Muscle layer of duodenum (tissue), 2 donors: ENCODE results near the gene CLDN11.

Experiments used
- H3K27ac ChIP-seq: one replicate; pipeline ENCODE4 v1.7.0; 2013; ENCODE audit warnings: mild to moderate bottlenecking, low read length
- H3K27me3 ChIP-seq: one replicate; pipeline ENCODE4 v1.7.0; 2013; ENCODE audit warnings: low read depth, mild to moderate bottlenecking, control low read depth, low read length
- H3K36me3 ChIP-seq, 2 donors: one replicate each; pipeline ENCODE4 v1.7.0; 2013; ENCODE audit warnings: low read length in 2 of 2, control low read depth in 1 of 2, mild to moderate bottlenecking in 1 of 2; ENCODE audit not compliant: insufficient read depth in 2 of 2, control insufficient read depth in 1 of 2
- H3K4me1 ChIP-seq, 2 donors: one replicate each; pipeline ENCODE4 v1.7.0; 2013; ENCODE audit warnings: low read length in 2 of 2, mild to moderate bottlenecking in 2 of 2, control low read depth in 1 of 2, moderate library complexity in 1 of 2; ENCODE audit not compliant: insufficient read depth in 2 of 2, control insufficient read depth in 1 of 2
- H3K4me3 ChIP-seq, 2 donors: one replicate each; pipeline ENCODE4 v1.7.0; 2013; ENCODE audit warnings: low read length in 2 of 2, low read depth in 1 of 2, mild to moderate bottlenecking in 1 of 2
- H3K9me3 ChIP-seq, 2 donors: one replicate each; pipeline ENCODE4 v1.7.0; 2013; ENCODE audit warnings: low read length in 2 of 2, control low read depth in 1 of 2, mild to moderate bottlenecking in 1 of 2; ENCODE audit not compliant: control insufficient read depth in 1 of 2
- donor health status: healthy.

The CLDN11 gene

DNA sequence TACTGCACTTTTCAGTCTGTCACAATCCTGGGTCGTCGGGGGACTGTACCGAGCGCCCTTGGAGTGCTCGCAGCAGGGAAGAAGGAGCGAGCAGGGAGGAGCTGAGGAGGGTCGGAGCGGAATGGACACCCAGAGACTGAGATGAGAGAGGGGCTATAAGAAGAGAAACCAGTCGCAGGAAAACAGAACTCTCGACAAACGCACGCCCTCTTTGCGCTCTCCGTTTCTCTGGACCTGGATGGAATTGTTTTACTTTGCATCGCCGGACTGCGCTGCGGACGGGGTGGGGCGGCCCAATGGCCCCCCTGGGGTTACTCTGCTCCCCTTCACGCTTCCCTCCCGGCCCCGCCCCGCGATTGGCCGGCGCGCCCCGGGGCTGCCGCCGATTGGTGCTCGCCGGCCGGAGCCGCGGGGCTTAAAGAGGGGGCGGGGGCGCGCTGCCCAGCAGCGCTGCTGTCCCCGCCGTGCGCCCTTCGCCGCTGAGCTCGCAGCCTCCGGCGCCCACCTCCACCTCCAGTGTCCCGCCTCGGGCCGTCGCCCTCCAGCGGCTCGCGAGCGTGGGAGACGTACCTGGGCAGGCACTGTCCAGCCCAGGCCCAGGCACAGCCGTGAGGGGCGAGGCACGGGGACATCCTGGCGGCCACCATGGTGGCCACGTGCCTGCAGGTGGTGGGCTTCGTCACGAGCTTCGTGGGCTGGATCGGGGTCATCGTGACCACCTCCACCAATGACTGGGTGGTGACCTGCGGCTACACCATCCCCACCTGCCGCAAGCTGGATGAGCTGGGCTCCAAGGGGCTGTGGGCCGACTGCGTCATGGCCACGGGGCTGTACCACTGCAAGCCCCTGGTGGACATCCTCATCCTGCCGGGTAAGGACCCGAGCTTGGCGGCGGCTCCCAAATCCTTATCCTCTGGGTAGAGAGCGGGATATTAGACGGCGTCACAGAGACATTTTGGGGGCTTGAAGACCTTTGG, at the start of gene CLDN11:
Gene CLDN11 (plus strand): TSS at position 447 of the 977 bp plus-strand sequence. CDS start 199 bp downstream, at position 646.
- Histone ChIP-seq H3K9me3 (no peaks in the 10 kb centered on the region), H3K4me3 (peak within 1 kb of the TSS; percentile 62 to 74), H3K36me3 (no peaks in the 10 kb centered on the region), H3K27ac (no peak within 1 kb of the TSS), H3K4me1 (peaks cover 0 to 20% of the 10 kb centered on the region in 2 donors), H3K27me3 (peaks cover 9% of the 10 kb centered on the region)

DNA sequence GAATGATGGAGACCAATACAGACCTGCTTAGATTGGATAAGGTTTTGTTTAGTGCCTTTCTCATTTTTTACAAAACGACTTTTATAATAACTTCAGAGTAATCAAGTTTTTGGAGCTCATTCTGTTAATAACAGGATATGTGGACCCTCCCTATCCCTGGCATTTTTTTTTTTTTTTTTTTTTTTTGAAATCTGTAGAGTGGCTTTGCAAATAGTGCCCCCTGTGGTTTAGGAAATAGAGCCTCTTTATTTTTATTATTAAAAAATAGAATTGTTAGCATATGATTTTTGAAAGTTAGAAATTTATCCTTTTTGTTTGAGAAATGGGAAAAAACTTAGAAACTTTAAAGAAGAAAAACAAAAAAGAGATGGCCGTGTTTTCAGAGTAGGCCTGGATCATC, 49.7 kb upstream of the CLDN11 start:
- peaks cover 0 to 5% of the 10 kb centered on the region in 2 donors for H3K4me1 ChIP-seq
- no peaks in the 10 kb centered on the region for H3K36me3 ChIP-seq
- H3K27me3 ChIP-seq = no peaks in the 10 kb centered on the region
- no peak overlapping the region for H3K27ac ChIP-seq
- no peak overlapping the region for H3K4me3 ChIP-seq
- no peaks in the 10 kb centered on the region for H3K9me3 ChIP-seq

GRCh38 chr3:170372190-170372879, 46.3 kb upstream of the CLDN11 start:
- H3K9me3 ChIP-seq = no peaks in the 10 kb centered on the region
- no peaks in the 10 kb centered on the region for H3K27me3 ChIP-seq
- H3K4me1 ChIP-seq = peaks cover 0 to 9% of the 10 kb centered on the region in 2 donors
- no peaks in the 10 kb centered on the region for H3K36me3 ChIP-seq
- H3K4me3 ChIP-seq = no peak overlapping the region
- H3K27ac ChIP-seq = no peak overlapping the region

GRCh38 chr3:170383567-170383966, 35.1 kb upstream of the CLDN11 start:
- Histone ChIP-seq H3K36me3 (peaks cover 30 to 35% of the 10 kb centered on the region in 2 donors), H3K27me3 (no peaks in the 10 kb centered on the region), H3K27ac (no peak overlapping the region), H3K9me3 (peaks cover 0 to 3% of the 10 kb centered on the region in 2 donors), H3K4me3 (no peak overlapping the region), H3K4me1 (no peaks in the 10 kb centered on the region)

DNA sequence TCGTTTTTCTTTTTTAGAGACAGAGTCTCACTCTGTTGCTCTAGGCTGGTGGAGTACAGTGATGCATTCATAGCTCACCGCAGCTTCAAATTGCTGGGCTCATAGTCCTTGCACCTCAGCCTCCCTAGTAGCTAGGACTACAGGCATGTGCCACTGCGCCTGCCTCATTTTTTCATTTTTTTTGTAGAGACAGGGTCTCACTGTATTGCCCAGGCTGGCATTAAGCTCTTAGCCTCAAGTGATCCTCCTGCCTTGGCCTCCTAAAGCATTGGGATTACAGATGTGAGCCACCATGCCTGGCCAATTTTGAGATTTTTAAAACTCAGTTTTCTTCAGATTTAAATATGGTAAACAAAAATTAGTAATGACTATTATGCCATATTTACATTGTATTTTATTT, 32.2 kb upstream of the CLDN11 start:
- Histone ChIP-seq H3K4me1 (no peaks in the 10 kb centered on the region), H3K4me3 (no peak overlapping the region), H3K27ac (no peak overlapping the region), H3K36me3 (peaks cover 26 to 35% of the 10 kb centered on the region in 2 donors), H3K9me3 (peaks cover 0 to 3% of the 10 kb centered on the region in 2 donors), H3K27me3 (no peaks in the 10 kb centered on the region)

- Histone ChIP-seq H3K4me3 (no peak overlapping the region), H3K27me3 (no peaks in the 10 kb centered on the region), H3K36me3 (peaks cover 26 to 35% of the 10 kb centered on the region in 2 donors), H3K4me1 (no peaks in the 10 kb centered on the region), H3K27ac (no peak overlapping the region), H3K9me3 (peaks cover 0 to 3% of the 10 kb centered on the region in 2 donors)
Observed at GRCh38 chr3:170387950-170388349, 30.7 kb upstream of the CLDN11 start.

- H3K4me1 ChIP-seq = no peaks in the 10 kb centered on the region
- no peaks in the 10 kb centered on the region for H3K27me3 ChIP-seq
- no peak overlapping the region for H3K27ac ChIP-seq
- H3K4me3 ChIP-seq = no peak overlapping the region
- peaks cover 8 to 25% of the 10 kb centered on the region in 2 donors for H3K36me3 ChIP-seq
- H3K9me3 ChIP-seq = peaks cover 0 to 3% of the 10 kb centered on the region in 2 donors
Observed at GRCh38 chr3:170391108-170391507, 27.6 kb upstream of the CLDN11 start.

DNA sequence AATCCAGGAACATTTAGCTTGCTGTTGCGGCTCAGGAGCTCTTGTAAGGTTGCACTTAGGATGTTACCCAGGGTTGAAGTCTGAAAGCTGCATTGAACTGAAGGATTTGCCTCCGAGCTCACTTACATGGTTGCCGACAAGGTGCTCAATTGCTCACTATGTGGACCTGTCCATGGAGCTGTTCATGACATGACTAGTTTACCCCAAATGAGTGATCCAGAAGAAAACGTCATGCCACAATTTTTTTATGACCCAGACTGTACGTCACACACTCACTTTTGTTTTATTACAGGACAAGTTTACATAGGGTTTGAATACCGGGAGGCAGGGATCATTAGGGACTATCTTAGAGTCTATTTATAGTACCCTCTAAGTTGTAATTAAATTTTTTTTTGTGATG, 21.0 kb upstream of the CLDN11 start:
- Histone ChIP-seq H3K27me3 (no peaks in the 10 kb centered on the region), H3K36me3 (peaks cover 0 to 3% of the 10 kb centered on the region in 2 donors), H3K4me3 (no peak overlapping the region), H3K9me3 (peaks cover 0 to 2% of the 10 kb centered on the region in 2 donors), H3K27ac (no peak overlapping the region), H3K4me1 (no peaks in the 10 kb centered on the region)

DNA sequence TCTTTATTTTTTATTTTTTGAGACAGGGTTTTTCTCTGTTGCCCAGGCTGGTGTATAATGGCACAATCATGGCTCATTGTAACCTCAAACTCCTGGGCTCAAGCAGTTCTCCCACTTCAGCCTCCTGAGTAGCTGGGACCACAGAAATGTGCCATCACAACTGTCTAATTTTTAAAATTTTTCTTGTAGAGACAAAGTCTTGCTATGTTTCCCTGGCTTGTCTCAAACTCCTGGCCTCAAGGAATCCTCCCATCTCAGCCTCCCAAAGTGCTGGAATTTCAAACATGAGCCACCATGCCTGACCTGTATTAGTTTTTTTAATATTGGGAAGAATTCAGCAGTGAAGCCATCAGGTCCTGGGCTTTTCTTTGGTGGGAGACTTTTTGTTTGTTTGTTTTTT, 13.6 kb upstream of the CLDN11 start:
- Histone ChIP-seq H3K4me3 (no peak overlapping the region), H3K27ac (no peak overlapping the region)

GRCh38 chr3:170410428-170411029, 8.1 kb upstream of the CLDN11 start:
- Histone ChIP-seq H3K4me3 (no peak overlapping the region), H3K27ac (no peak overlapping the region), H3K36me3 (no peaks in the 10 kb centered on the region), H3K9me3 (no peaks in the 10 kb centered on the region), H3K27me3 (no peaks in the 10 kb centered on the region), H3K4me1 (no peaks in the 10 kb centered on the region)

More for the DNA sequence above, 13.6 kb upstream of the CLDN11 start:
- no peaks in the 10 kb centered on the region for H3K36me3 ChIP-seq
- H3K27me3 ChIP-seq = no peaks in the 10 kb centered on the region
- no peaks in the 10 kb centered on the region for H3K9me3 ChIP-seq
- H3K4me1 ChIP-seq = no peaks in the 10 kb centered on the region

- peaks cover 0 to 1% of the 10 kb centered on the region in 2 donors for H3K4me1 ChIP-seq
- H3K36me3 ChIP-seq = no peaks in the 10 kb centered on the region
- no peaks in the 10 kb centered on the region for H3K27me3 ChIP-seq
- H3K4me3 ChIP-seq = no peak overlapping the region
- H3K9me3 ChIP-seq = no peaks in the 10 kb centered on the region
- no peak overlapping the region for H3K27ac ChIP-seq
Observed at GRCh38 chr3:170413291-170413690, 5.4 kb upstream of the CLDN11 start.
